ENCODE measurements around the gene TBC1D9B. TPM values are rescaled to one million over a fixed set of nuclear protein-coding genes. Genes with fewer than 3 reads are reported as not detected.

Gene TBC1D9B
- total RNA-seq, 4 donors from 2014 or later, result 97.5 to 177 (median 116) TPM

GRCh38 chr5:179885491-179886090, 22.1 kb downstream of the TBC1D9B start:
- H3K4me3 ChIP-seq, result no peak overlapping the region
- peaks cover 77% of the 10 kb centered on the region for H3K36me3 ChIP-seq
- no peaks in the 10 kb centered on the region for H3K4me1 ChIP-seq
- no peaks in the 10 kb centered on the region for H3K27me3 ChIP-seq
- DNase-seq (ENCODE audit: low spot score in 2 of 2), result no peak
- H3K9me3 ChIP-seq, result no peaks in the 10 kb centered on the region
- TF ChIP-seq, protein P1, sequence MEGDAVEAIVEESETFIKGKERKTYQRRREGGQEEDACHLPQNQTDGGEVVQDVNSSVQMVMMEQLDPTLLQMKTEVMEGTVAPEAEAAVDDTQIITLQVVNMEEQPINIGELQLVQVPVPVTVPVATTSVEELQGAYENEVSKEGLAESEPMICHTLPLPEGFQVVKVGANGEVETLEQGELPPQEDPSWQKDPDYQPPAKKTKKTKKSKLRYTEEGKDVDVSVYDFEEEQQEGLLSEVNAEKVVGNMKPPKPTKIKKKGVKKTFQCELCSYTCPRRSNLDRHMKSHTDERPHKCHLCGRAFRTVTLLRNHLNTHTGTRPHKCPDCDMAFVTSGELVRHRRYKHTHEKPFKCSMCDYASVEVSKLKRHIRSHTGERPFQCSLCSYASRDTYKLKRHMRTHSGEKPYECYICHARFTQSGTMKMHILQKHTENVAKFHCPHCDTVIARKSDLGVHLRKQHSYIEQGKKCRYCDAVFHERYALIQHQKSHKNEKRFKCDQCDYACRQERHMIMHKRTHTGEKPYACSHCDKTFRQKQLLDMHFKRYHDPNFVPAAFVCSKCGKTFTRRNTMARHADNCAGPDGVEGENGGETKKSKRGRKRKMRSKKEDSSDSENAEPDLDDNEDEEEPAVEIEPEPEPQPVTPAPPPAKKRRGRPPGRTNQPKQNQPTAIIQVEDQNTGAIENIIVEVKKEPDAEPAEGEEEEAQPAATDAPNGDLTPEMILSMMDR (IDR thresholded peaks at IDR 0.05), result no peak
- no peak for TF ChIP-seq POLR2A (IDR thresholded peaks at IDR 0.05)
- no peak for TF ChIP-seq POLR2AphosphoS5 (IDR thresholded peaks at IDR 0.05)
- TF ChIP-seq EP300 (IDR thresholded peaks at IDR 0.05), result no peak
- H3K27ac ChIP-seq, result no peak overlapping the region
- 97% methylated on average over 13 of the region's 13 CpGs for WGBS

GRCh38 chr5:179883163-179883562, 24.5 kb downstream of the TBC1D9B start:
- Histone ChIP-seq H3K9me3 (no peaks in the 10 kb centered on the region), H3K27me3 (no peaks in the 10 kb centered on the region), H3K4me1 (no peaks in the 10 kb centered on the region), H3K36me3 (peaks cover 77% of the 10 kb centered on the region), H3K4me3 (no peak overlapping the region), H3K27ac (no peak overlapping the region)
- TF ChIP-seq POLR2A (IDR thresholded peaks at IDR 0.05) (no peak), POLR2AphosphoS5 (IDR thresholded peaks at IDR 0.05) (no peak), EP300 (IDR thresholded peaks at IDR 0.05) (no peak)
- TF ChIP-seq, protein P1 (IDR thresholded peaks at IDR 0.05), result no peak
- WGBS, result 95% methylated on average over 3 of the region's 3 CpGs
- DNase-seq (ENCODE audit: low spot score in 2 of 2), result no peak

DNA sequence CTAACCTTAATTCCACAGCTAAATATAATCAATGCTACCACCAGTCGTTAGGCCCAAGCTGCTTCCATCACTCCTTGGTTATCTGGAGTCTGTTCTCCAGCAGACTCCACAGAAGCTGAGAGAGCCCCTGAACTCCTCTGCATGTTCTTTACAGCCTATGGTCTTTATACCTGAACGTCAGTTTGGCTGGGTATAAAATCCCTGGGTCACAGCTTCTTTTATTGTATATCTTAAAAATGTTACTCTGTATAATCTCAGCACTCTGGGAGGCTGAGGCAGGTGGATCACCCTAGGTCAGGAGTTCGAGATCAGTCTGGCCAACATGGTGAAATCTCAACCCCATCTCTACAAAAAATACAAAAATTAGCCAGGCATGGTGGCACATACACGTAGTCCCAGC, 25.4 kb downstream of the TBC1D9B start:
- Histone ChIP-seq H3K36me3 (peaks cover 76% of the 10 kb centered on the region), H3K27ac (no peak overlapping the region), H3K27me3 (no peaks in the 10 kb centered on the region), H3K9me3 (no peaks in the 10 kb centered on the region), H3K4me3 (no peak overlapping the region), H3K4me1 (no peaks in the 10 kb centered on the region)
- no peak for DNase-seq (ENCODE audit: low spot score in 2 of 2)
- TF ChIP-seq EP300 (IDR thresholded peaks at IDR 0.05) (no peak), POLR2A (IDR thresholded peaks at IDR 0.05) (no peak), POLR2AphosphoS5 (IDR thresholded peaks at IDR 0.05) (no peak)
- TF ChIP-seq, protein P1 (IDR thresholded peaks at IDR 0.05), result no peak
- 72% methylated on average over 4 of the region's 4 CpGs for WGBS

GRCh38 chr5:179880848-179881590, 26.7 kb downstream of the TBC1D9B start:
- Histone ChIP-seq H3K9me3 (no peaks in the 10 kb centered on the region), H3K27ac (no peak overlapping the region), H3K4me3 (no peak overlapping the region), H3K27me3 (no peaks in the 10 kb centered on the region), H3K4me1 (no peaks in the 10 kb centered on the region), H3K36me3 (peaks cover 72% of the 10 kb centered on the region)
- no peak for DNase-seq (ENCODE audit: low spot score in 2 of 2)
- 88% methylated on average over 15 of the region's 25 CpGs for WGBS
- no peak for TF ChIP-seq POLR2A (IDR thresholded peaks at IDR 0.05)
- TF ChIP-seq EP300 (IDR thresholded peaks at IDR 0.05), result no peak
- TF ChIP-seq POLR2AphosphoS5 (IDR thresholded peaks at IDR 0.05), result no peak
- TF ChIP-seq, protein P1 (IDR thresholded peaks at IDR 0.05), result no peak

DNA sequence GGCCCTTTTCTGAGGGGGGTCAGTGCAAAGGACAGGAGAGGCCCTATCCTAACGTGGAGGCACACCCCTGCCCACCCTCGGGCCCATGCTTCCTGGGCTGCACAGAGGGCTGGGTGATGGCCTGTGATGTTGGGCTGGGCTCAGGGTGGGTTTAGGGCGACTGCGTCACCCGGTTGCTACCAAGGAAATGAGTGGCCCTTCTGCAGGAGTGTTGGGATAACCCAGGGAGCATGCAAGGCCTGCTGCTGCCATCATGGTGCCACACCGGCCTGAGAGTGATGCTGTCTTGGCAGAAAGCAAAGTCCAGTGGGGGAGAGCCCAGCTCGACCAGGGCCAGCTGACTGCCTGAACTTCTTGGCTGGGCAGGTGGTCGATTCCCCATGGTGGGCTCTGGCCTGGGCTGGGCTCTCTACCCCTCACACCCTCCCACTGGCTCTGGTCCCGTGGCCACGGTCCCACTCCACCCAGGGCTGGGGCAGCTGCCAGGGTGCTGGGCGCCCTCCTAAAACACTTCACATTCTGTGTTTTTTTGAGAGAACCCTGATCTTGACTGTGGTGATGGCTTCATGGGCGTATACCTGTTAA, 27.5 kb downstream of the TBC1D9B start:
- DNase-seq (ENCODE audit: low spot score in 2 of 2), result no peak
- Histone ChIP-seq H3K27me3 (no peaks in the 10 kb centered on the region), H3K27ac (no peak overlapping the region), H3K36me3 (peaks cover 70% of the 10 kb centered on the region), H3K4me3 (no peak overlapping the region), H3K9me3 (no peaks in the 10 kb centered on the region), H3K4me1 (no peaks in the 10 kb centered on the region)
- WGBS, result 92% methylated on average over 10 of the region's 12 CpGs
- TF ChIP-seq, protein P1 (IDR thresholded peaks at IDR 0.05), result no peak
- TF ChIP-seq POLR2A (IDR thresholded peaks at IDR 0.05) (no peak), POLR2AphosphoS5 (IDR thresholded peaks at IDR 0.05) (no peak)
